ENCODE data around the gene PRRG2. TPM values are rescaled to one million over a fixed set of nuclear protein-coding genes. Genes with fewer than 3 reads are reported as not detected.

The PRRG2 gene
- 2.2 TPM in 1 of 2 replicates, not detected in the other for total RNA-seq (2011; cell fraction: chromatin; rRNA removed; ENCODE audit: low replicate concordance)
- total RNA-seq (2011; cell fraction: nucleolus; rRNA removed): 3.0 and 4.7 TPM in 2 replicates
- total RNA-seq (2011; cell fraction: nucleoplasm; rRNA removed): 2.6 and 2.9 TPM in 2 replicates
- total RNA-seq (2014; rRNA removed) (0.73 and 2.3 TPM in 2 replicates), total RNA-seq (2014; rRNA removed; fragmentation: Illumina TruSeq; extraction: Trizol) (0.33 TPM in 1 of 2 replicates, not detected in the other), total RNA-seq (2015; rRNA removed; fragmentation: Illumina TruSeq; extraction: Trizol) (0.65 and 0.94 TPM in 2 replicates), total RNA-seq (2021) (1.1 TPM in 2 replicates), polyA plus RNA-seq (2011; rRNA removed) (0.13 and 0.20 TPM in 2 replicates), polyA plus RNA-seq (2014; fragmentation: Illumina TruSeq; extraction: Trizol) (0.12 and 0.36 TPM in 2 replicates), polyA plus RNA-seq (2014; fragmentation: Nextera tagmentation; extraction: Ambion mirVana) (under 1 TPM; 0.06 to 0.11 TPM), polyA plus RNA-seq (2014; rRNA removed) (1.1 and 1.4 TPM in 2 replicates), polyA minus RNA-seq (2011; rRNA and poly(A)+ RNA removed) (0.33 and 0.46 TPM in 2 replicates), Bru-seq, nascent RNA (percentile 39 among the genes with signal in this experiment), BruChase-seq, experiment 1, labeled RNA remaining after a 2-hour chase (percentile 21 among the genes with signal in this experiment), BruChase-seq, experiment 2, labeled RNA remaining after a 6-hour chase (percentile 27 among the genes with signal in this experiment)
- 0.29 and 1.2 TPM in 2 replicates for polyA plus RNA-seq (2011; cell fraction: cytosol; rRNA removed)
- 0.44 and 0.55 TPM in 2 replicates for polyA plus RNA-seq (2011; cell fraction: nucleus; rRNA removed)
- polyA plus RNA-seq (2012): 0.35 and 0.48 TPM in 2 replicates
- 1.4 and 1.5 TPM in 2 replicates for polyA minus RNA-seq (2011; cell fraction: cytosol; rRNA and poly(A)+ RNA removed)
- polyA minus RNA-seq (2011; cell fraction: nucleus; rRNA and poly(A)+ RNA removed): 2.2 and 2.6 TPM in 2 replicates
- long read RNA-seq, experiment 1, partial matches to known transcripts: 0 of 1 reads
- long read RNA-seq, experiment 1, other reads (novel, unspliced or antisense): 1 of 1 reads
- long read RNA-seq, experiment 2: 0 reads
- long read RNA-seq, experiment 3: 0 reads

GRCh38 chr19:49581007-49581508, at the start of gene PRRG2:
Gene PRRG2, plus strand, starts transcription at chr19:49581316. Its CDS starts 1,904 bp downstream, at chr19:49583220.
- in situ Hi-C loops (cut with MboI): no loop called here
- peaks cover 11% of the 10 kb centered on the region; the same call in 1 of the 3 replicates for H3K36me3 ChIP-seq (ENCODE audit: control insufficient read depth, insufficient read depth, low read length)
- DNase-seq (ENCODE audit: extremely low read depth in 1 of 4, low spot score in 3 of 4): peak in 3 of 4 experiments; percentile 3 to 19 (median 15)
- TF ChIP-seq IFI16 (CRISPR knock-in tag; IDR thresholded peaks at IDR 0.05): no peak
- no peak for TF ChIP-seq ZNF398 (CRISPR knock-in tag; IDR thresholded peaks at IDR 0.05)
- TF ChIP-seq, protein P1, sequence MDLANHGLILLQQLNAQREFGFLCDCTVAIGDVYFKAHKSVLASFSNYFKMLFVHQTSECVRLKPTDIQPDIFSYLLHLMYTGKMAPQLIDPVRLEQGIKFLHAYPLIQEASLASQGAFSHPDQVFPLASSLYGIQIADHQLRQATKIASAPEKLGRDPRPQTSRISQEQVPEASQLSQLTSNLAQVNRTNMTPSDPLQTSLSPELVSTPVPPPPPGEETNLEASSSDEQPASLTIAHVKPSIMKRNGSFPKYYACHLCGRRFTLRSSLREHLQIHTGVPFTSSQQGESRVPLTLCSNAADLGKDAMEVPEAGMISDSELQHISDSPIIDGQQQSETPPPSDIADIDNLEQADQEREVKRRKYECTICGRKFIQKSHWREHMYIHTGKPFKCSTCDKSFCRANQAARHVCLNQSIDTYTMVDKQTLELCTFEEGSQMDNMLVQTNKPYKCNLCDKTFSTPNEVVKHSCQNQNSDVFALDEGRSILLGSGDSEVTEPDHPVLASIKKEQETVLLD (IDR thresholded peaks at IDR 0.05): no peak
- TF ChIP-seq ZNF384 (IDR thresholded peaks at IDR 0.05; ENCODE audit: low read depth, low read length): no peak
- no peak for TF ChIP-seq ETS2 (tag; IDR thresholded peaks at IDR 0.05; ENCODE audit: borderline replicate concordance, poor library complexity, severe bottlenecking)
- no peak for TF ChIP-seq ZNF217 (CRISPR knock-in tag; IDR thresholded peaks at IDR 0.05)
- TF ChIP-seq SMAD4 (CRISPR knock-in tag; conservative IDR thresholded peaks at IDR 0.05): no peak
- no peak for TF ChIP-seq ELF4 (CRISPR knock-in tag; IDR thresholded peaks at IDR 0.05)
- TF ChIP-seq ZNF512 (tag; IDR thresholded peaks at IDR 0.05): peak; percentile 7; the same call in 1 of the 2 replicates
- no peak for TF ChIP-seq ZNF140 (CRISPR knock-in tag; IDR thresholded peaks at IDR 0.05)
- no peak for TF ChIP-seq JUNB (CRISPR knock-in tag; conservative IDR thresholded peaks at IDR 0.05)
- no peak for TF ChIP-seq ZNF175 (CRISPR knock-in tag; IDR thresholded peaks at IDR 0.05; ENCODE audit: low read depth)

More at GRCh38 chr19:49581007-49581508, at the start of gene PRRG2:
- peak within 1 kb of the TSS; percentile 99 for H3K4me2 ChIP-seq (ENCODE audit: insufficient read depth, low read length)
- peak within 1 kb of the TSS; percentile 81 for H3K27ac ChIP-seq (ENCODE audit: extremely low read depth, low read depth, low read length)
- CTCF ChIA-PET (ENCODE audit: low intra/inter-chr PET ratio): no interaction called here
- peak within 1 kb of the TSS; percentile 95 for H2AFZ ChIP-seq (ENCODE audit: low read depth, low read length)
- H3K9me1 ChIP-seq (ENCODE audit: control insufficient read depth, insufficient read depth, low read length): no peaks in the 10 kb centered on the region
- intact Hi-C loops (cut with micrococcal nuclease): no loop called here
- H3K4me1 ChIP-seq (replicated peaks in 1 of 2; ENCODE audit: control insufficient read depth in 2 of 2, insufficient read depth in 2 of 2, low read length in 2 of 2): peaks cover 10 to 13% of the 10 kb centered on the region in 2 experiments; a peak in 4 of 5 replicates
- H3K4me3 ChIP-seq: peak within 1 kb of the TSS; percentile 78
- POLR2A ChIA-PET: interaction anchor here (0.6 to 3.4 kb wide), 7 partner anchors 8 to 278 kb away, joined by 3 to 30 read pairs (median 11); partner anchors contain the start of genes PRR12, RCN3 and RPS11
- H4K20me1 ChIP-seq (replicated peaks; ENCODE audit: control insufficient read depth, insufficient read depth, low read length): no peaks in the 10 kb centered on the region
- BruUV-seq (replicated peaks): TSS peak; percentile 84
- ATAC-seq (no peak), FAIRE-seq (no peak)
- H3K79me2 ChIP-seq (ENCODE audit: control insufficient read depth, insufficient read depth, low read length): peaks cover 35% of the 10 kb centered on the region
- WGBS (ENCODE audit: insufficient coverage, low coverage, missing lambda C conversion rate): 40% methylated on average over 15 of the region's 15 CpGs
- H3K9me3 ChIP-seq (replicated peaks; ENCODE audit: control insufficient read depth, insufficient read depth, low read depth, low read length): no peaks in the 10 kb centered on the region
- H3K27me3 ChIP-seq (ENCODE audit: control insufficient read depth in 2 of 2, insufficient read depth in 2 of 2, low read length in 2 of 2): no peaks in the 10 kb centered on the region
- peak within 1 kb of the TSS; percentile 91 to 92 for H3K9ac ChIP-seq (ENCODE audit: insufficient read depth in 1 of 2, low read depth in 2 of 2, low read length in 2 of 2)
